GM19324 (cell line): ENCODE data around the gene INAFM1.

Experiments
- ATAC-seq: cut with Tn5 transposase; IDR thresholded peaks from one replicate; pipeline ENCODE4 v1.9.1; 2021; ENCODE audit warnings: mild to moderate bottlenecking, moderate library complexity; ENCODE audit not compliant: unreplicated experiment, low FRiP score

Gene INAFM1

DNA sequence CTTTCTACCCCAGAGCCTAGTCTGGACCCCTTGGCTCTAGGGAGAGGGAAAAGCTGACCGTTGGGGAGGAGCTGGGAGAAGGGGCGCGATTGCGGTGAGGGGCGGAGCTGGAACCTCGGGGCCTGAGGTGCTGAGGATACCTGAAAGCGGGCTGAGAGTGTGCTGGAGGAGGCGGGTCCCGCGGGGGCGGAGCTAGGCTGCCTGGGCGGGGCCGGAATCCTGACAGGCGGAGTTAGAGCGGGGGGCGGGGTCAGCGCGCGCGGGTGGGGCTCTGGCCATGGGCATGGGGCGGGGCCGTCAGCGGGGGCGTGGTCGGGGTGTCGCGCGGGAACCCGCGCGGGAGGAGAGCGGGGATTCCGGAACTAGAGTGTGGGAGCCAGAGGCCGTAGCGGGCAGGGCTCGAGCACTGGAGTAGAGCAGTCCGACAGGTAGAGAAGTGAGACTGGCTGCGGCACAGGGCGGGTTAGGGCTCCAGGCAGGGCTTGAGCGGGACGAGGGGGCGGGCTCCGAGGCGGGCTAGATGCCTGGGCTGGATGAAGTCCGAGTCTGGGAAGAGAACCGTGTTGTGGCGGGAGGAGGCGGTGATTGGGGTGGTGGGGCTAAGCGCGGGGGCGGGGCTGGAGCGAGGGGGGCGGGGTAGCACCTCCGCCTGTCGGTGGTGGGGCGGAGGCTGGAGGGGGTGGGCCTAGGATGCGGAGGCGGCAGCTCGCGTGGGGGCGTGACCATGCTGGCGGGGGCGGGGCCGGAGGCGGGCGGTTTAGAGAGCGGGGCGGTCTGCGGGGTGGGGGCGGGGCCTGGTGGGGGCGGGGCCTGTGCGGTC, at the start of gene INAFM1:
INAFM1 (plus strand) TSS at position 815 of the 820 bp plus-strand sequence. CDS start 35 bp downstream, outside the sequence.
- peak; percentile 43 for ATAC-seq

DNA sequence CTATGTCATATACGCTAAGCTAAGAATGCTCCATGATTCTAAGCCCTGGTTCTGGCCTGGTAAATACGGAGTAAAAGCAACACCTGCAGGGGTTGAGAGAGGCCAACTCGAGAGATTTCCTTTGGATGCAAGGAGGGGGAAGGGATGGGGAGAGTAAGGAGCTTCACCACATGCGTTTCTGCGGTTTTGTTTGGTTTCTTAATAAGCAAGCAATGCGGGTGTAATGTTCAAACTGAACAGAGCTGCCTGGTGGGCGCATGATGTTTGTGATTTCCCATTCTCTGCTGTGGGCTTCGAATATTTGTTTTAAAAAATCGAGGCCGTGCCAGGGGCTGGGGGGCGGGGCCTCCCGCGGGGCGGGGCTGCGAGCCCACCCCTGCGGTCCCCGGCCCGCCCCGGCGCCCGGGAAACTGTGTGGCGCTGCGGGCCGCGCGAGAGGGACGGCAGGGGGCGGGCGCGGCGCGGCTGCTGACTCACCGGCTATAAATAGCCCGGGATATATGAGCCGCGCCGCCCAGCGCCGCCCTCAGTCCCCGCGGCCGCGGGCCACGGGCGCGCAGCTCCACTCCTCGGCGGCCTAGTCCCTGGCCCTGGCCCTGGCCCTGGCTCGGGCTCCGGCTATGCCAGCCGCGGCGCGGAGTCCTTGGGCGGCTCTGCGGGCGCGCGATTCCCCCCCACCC, 48.8 kb upstream of the INAFM1 start:
- peak; percentile 51 for ATAC-seq

DNA sequence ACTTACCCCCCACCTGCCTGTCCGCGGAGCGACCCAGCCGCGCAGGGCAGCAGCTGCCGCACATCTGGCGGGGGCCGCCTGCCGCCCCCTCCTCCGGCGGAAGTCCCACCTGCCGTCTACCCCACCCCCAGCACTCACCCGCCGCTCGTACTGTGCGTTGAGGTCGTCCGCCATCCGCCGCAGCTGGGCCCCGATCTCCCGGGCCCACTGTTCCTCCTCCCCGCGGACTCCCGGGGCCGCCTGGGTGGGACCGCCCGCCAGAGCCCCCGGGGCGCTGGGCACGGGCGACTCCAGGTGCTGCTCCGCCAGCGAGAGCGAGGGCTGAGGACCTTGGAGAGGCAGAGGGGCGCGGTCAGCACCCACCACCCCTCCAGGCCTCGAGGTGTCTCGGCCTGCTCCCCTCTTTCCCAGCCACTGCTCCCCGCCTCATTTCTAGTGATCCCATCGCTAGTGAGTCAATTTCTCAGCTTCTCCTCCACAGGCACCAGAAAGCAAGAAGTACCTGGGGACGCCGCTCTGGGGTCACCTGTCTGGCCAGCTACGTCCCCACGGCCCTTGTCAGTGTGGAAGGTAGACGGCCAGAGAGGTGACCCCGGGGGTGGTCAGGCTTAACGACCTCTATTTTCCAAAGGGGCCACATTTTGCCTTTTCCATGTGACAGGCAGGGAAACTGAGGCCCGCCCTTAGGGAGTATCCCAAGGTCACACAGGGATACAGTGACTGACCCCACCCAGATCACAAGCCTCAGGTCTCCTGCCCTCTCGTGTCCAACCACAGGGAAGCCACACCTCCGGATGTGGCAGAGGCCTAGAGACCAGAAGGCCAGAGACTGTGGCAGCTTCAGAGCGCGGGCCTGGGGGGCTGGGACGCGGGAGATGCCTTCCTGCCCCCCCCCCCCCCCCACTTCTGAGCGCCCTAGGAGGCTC, 48.0 kb upstream of the INAFM1 start:
- no peak for ATAC-seq

DNA sequence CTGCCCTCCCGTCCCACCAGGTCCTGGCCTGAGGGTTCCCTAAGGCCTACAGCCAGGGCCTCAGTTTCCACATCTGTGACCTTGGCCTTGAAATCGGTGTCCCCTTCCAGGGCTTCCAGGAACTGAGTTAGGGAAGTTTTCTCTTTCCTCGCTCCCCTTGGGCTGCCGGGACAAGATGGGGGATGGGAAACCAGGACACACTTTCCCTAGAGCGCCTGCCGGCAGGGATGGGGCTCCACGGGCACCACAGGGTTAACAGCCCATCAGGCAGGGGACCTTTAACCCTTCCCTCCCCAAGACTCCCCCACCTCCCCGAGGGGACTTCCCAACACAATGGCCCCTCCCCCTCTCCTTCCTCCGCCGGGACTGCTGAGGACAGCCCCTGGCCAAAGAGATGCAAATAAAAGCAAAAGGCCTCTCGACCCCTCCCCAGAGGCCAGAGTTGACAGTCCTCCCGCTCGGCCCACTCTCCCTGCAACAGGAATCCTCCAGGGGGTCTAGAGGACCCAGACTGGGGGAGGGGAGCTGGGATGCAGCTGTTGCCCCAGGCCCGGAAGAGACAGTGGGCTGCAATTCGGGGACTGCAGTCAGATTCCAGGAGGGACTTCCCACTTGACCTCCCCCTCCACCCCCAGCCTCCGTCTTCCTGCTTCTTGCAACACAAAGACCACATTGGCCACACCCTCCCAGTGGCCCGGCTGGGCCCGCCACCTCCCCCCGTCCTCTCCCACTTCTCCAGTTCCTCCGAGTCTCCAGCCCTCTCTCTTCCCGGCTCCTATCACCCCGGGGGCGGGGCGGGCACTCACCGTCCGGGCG, 47.1 kb upstream of the INAFM1 start:
- ATAC-seq = no peak

DNA sequence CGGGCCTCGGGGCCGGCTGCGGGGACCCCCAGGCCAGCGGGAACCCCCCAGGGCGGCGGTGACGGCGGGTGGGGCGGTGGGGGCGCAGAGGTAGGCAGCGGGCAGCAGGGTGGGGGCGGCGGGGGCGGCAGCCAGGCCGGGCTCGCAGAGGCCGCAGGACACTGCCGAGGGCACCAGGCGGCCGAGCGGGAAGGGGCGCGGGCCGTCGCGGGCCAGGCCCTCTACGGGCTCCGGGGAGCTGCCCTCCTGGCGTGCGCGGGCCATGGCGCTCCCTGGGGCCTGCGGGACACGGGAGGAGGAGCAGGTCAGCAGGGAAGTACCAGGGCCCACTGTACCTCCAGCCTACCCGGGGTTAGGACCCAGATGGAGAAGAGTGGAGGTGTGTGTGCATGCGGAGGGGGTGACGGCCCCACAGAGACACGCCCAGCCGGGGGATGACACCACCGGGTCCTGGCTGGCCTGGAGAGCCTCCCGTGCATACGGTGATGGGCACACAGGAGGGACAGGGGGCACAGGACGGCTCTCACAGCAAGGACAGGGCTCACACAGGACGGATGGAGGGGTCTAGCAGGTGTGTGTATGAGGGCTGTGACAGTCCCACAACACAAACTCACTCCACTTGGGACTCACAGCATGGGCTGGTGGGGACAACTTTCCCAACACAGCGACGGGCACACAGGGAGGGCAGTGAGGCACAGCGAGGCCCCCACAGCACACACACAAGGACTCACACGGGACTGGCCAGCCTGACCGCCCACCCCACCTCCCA, 46.3 kb upstream of the INAFM1 start:
- no peak for ATAC-seq

DNA sequence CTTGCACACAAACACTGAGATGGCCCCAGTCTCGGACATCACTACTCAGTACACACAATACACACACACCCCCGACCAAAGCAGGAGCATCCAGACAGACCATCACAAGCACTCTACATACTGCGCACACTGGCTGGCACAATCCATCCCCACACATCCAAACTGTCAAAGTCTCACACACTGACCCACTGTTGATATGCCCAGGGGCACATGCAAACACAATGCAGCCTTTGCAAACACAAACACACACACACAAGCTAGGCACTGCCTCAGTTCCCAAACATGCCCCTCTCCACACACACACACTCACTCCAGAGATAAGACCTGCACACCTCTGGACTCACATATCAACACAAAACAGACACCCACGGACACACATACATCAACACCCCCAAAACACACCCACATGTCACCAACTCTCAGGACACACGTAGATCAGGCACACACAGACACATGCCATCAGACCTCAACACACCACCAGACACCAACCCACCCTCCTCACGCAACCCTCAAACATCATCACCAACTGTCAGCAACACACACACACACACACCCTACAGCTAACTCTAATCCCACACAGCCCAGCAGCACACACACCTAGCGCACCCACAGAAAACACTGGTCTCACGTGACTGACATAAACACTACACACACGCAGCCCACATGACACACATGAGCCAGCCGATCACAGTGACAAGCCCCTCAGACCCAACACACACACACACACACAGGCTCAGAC, 45.6 kb upstream of the INAFM1 start:
- no peak for ATAC-seq

DNA sequence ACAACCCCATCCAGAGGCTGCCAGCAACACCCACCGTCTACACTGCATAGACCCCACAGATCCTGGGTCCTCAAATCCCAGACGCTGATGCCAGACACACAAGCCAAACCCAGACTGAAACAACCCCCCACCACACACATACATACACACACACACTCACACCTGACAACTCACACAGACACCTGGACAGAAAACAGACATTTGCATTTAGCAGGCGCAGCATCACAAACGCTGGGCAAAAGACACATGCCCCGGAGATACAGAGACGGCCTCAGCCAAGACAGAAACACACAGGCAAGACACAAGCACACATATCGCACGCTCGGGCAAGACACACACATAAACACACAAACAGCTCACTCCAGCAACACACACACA, 45.0 kb upstream of the INAFM1 start:
- no peak for ATAC-seq

DNA sequence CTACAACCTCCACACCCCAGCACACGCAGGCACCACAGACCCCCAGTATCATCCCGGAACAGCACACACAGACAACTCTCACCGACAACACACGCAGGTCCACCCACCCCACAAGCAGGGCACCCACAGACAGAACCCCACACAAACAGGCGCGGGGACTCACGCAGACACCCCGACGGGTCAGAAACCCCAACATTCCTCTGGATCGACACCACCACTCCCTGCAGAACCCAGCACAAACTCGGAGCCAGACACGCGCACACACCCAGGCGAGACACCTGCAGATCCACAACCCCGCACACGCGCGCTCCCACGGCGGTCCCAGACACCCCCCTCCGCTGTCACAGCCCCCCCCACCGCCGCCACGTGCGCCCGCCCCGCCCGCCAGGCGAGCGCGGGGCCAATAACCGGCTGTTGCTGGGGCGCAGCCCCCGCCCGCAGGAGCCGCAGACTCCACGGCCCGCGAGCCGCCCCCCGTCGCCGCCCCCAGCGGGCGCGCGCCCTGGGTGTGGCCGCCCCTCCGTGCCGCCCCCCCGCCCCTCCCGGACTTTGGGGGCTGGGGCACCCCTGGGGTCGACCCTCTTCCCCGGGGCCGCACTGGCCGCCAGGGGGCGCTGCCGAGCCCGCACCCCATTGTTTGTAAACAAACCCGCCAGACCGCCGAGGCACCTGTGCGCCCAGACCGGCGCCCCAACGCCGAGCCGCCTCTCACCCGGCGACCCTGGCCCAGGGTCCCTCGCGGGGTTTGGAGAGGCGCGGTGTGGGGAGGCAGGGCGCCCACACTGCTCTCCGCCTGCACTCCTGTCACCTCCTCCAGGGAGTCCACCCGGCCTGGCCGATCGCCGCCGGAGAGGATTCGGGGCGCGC, 44.4 kb upstream of the INAFM1 start:
- peak; percentile 16 for ATAC-seq

DNA sequence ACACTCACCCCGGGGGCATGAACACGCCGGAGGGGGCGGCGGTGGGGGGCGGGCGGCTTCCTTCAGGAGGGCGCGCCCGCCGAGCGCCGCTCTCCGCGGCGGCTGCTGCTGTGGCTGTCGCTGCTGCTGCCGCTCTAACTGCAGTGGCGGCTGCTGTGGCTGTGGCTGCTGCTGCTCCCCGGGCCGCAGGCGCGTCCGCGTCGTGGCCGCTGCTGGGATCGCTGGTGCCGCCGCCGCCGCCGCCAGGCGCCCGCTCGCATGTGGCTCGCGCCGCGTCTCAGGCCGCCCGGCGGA, 43.8 kb upstream of the INAFM1 start, which contains the start of gene BBC3:
BBC3 (minus strand) TSS at position 279 of the 294 bp plus-strand sequence. CDS start 2,768 bp downstream, outside the sequence.
- no peak for ATAC-seq

DNA sequence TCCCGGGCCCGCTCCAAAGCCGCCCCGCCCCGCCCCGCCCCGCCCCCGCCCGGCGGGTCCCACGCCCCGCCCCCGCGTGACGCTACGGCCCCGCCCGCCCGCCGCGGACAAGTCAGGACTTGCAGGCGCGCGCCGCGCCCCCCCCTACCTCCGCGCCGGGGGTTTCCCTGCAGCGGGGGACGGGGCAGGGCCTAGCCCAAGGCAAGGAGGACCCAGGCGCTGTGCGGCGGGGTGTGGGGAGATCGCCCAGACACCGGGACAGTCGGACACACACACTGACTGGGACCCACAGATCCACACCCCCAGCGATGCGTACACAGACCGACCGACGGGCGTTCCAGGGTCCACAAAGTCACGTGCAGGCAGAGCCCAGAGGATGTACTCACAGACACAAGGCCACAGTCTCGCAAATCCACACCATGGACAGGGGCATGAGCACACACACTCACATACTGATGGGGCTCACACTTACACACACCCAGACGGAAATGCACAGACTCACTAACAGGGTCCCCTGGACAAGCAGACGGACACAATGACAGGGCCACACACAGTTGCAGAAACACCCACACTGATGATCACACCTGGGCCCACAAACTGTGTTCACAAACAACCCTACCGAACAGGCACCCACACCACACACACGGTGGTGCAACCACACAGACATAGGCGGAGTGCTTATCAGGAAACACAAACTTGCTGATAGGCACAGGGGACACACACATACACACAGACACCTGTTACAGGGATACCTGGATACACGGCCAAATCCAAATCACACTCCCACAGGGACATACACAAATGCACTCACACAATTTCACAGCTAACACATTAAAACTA, 43.2 kb upstream of the INAFM1 start:
- peak; percentile 47 for ATAC-seq

DNA sequence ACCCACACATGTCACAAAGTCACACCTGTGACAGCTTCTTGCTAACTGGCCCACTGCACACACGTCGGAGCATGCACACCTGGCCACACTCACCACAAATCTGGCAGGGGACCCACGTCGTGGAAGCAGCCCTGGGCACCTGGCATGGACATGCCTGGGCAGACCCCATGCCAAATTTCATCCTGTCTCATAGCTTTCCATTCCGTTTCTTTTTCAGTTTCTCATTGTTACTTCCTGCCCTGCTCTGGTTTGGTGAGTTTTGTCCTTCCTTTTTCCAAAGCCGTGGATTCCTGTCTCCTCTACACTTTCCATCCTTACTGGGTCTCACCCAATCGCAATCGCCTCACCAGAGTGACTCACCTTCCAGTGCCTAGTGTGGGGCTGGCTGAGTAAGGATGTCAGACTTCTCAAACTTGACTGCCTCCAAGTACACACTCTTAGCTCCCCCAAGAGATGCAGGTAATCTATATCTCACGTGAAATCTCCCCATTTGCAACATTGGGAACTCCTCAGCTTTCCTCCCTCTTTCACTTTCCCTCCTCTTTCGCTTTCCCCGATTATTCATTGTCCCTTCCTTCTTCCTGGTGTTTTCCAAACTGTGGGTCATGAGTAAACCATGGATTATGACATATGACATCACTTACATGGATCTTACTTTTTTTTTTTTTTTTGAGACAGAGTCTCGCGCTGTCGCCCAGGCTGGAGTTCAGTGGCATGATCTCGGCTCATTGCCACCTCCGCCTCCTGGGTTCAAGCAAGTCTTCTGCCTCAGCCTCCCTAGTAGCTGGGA, 42.1 kb upstream of the INAFM1 start:
- ATAC-seq = no peak

DNA sequence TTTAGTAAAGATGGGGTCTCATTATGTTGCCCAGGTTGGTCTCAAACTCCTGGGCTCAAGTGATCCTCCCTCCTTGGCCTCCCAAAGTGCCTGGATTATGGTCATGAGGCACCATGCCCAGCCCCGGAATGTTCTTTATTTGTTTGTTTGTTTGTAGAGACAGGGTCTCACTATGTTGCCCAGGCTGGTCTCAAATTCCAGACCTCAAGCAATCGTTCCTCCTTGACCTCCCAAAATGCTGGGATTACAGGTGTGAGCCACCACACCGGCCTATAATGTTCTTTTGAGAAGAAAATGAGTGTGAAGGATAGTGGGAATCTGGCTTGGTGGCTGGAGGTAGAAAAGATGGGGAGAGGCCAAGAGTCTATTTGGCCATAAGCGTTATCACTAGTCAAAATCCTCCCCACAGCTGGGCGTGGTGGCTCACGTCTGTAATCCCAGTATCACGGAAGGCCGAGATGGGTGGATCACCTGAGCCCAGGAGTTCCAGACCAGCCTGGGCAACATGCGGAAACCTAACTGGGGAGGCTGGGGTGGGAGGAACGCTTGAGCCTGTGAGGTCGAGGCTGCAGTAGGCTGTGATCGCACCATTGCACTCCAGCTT, 38.5 kb upstream of the INAFM1 start:
- ATAC-seq = no peak

DNA sequence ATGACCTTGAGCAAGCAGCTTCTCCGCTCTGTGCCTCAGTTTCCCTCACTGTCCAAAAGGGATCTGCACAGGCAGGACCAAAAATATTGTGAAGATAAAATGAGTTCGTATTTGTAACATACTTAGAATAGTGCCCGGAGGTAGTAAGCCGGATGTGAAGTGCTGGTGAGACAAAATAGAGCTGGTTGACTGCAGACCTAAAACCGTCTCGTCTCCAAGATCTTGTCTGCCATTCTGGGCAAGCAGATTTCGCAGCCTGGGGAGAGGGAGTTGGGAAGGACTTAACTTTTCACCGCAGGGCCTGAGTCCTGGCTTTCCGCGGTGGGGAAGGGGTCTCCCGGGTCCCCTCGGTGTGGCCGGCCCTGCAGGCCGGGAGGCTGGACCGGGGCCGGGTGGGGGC, 35.5 kb upstream of the INAFM1 start:
- ATAC-seq = no peak

DNA sequence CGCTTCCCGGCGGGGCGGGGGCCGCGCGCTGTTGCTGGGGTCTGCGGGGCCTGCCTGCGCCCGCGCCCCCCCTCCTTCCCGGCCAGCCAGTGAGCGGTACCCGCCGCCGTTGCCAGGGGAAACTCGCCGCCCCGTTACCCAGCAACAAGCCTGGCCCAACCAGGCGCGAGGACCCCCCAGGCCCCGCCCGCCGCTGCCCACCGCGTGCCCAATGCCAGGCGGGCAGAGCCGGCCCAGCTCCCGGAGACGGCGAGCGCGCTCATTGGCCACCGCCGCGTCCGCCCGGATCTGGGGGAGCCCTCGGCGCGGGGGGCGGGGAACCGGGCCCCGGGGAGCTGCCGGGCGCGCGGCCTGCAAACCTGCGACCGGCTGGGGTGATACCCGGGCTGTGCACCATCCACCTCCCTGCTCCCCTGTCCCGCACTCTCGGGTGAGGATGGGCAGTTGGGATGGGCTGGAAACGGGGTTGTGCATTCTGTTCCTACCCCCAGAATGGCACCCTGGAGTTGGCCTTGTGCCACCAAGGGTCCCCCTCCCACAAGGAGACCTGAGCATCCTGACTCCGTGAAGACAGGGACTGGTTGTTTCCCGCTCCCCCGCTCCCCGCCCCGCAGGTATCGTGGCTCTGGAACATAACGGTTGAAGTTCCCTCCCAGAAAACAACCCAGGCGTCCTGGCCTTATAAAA, 34.9 kb upstream of the INAFM1 start:
- ATAC-seq = no peak

DNA sequence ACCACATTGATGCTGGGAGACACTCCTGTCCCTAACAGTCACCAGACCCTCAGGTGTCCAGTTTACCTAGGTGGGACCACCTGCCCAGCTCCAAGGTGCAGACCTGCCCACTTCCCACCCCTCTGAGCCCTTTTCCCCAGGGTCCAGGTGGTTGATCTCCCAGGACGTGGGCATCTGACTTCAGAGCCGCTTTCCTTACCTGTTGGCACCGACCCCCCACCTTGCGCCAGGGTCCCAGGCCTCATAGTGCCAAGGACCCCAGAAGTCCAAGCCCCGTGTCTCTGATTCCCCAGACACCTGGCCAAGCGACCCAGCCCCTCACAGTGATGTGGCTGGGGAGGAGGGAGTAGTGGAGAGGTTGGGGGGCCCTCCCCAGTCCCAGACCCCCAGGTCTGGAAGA, 34.1 kb upstream of the INAFM1 start:
- ATAC-seq = no peak
